Inferior parietal cortex (tissue), 1 donor: ENCODE results near the gene ARHGAP18.
A peak's percentile ranks its signal among the peaks of the same experiment; 100 is the strongest.

Experiments
- DNase-seq: peaks from one replicate; pipeline ENCODE4 v3.0.0-alpha.2; 2016; ENCODE audit errors: extremely low spot score

ARHGAP18 gene

DNA sequence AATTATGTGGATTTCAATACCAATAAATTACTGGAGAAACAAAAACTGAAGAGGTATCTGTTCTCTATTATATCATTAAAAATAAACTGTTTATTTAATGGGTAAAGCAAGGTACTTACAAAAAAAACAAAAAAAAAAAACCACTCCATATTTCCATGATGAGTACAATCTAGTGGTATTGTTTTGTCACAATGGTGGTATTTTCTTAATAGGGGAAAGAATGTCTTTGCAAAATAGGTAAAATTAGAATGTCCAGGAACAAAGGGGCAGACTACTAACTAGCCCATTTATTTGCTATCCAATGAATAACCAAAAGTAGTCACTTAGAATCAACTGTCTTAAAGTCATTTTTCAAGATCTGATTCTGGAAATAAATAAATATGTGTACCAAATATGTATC lies 92.0 kb downstream of the ARHGAP18 start:
- no peak for DNase-seq

DNA sequence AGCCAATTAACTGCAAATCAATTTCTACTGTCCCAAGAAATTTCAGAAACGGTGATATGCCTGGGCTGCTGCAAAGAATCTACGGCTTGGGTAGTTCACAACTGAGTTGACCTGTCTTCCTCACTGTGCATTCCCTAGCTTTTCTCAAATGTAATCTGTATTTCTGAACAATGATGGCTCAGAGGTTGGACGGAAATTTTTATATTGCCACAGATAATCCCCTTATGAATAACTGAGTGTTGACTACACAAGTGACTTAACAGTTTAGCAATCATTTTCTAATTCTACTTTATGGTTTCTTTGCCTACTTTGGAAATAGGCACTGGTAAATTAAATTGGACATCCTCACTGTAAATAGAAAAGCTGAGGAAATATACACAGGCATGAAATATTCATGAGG lies 94.5 kb downstream of the ARHGAP18 start:
- DNase-seq, result no peak

DNA sequence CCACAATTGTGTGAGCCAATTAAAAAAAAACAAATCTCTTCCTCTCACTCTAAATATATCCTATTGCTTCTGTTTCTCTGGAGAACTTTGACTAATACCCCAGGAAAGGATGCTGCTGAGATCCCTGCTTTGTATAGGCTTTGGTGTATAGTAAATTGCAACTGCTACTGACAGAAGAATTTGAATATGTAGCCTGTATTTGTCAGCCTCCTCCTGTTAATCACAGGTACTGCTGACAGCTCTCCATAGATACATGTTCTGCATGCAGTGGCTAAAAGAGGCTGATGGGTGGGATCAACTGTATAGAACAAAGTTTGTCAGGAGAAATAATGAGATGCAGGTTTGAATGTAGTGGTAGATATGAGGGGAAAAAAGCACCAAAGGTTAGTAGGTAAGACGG lies 95.0 kb downstream of the ARHGAP18 start:
- no peak for DNase-seq

DNA sequence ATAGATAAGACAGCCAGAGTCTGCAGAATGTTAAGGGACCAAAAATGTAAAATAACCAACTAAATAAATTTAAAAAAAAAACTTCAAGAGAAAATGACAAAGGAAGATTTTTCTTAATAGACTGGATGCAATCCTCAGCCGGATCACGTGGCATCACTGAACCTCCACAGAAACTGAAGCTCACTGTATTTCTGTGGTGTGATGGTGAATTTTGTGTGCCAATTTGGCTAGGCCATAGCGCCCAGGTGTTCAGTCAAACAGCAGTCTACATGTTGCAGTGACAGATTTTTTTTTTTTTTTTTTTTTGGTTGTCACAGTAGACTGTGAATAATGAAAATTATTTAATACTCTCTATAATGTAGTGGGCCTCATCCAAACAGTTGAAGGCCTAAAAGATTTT lies 95.5 kb downstream of the ARHGAP18 start:
- no peak for DNase-seq

DNA sequence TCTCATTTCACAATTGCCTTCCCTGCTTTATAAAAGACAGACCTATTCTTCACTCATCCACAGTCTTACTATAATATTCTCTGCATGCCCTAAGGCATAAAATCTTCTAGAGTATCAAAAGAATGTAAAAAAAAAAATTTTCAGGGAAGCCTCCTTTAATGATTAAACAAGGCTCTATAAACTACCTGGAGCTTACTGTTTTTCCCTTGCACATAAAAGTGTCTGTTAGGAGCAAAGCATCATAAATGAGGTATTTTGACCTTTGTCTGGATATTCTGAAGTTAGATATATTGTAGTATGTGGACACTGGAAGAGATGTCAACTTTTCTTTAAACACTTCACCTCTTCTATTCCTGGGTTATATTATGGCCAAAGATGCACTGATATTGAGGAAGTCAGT lies 97.5 kb downstream of the ARHGAP18 start:
- DNase-seq, result no peak

DNA sequence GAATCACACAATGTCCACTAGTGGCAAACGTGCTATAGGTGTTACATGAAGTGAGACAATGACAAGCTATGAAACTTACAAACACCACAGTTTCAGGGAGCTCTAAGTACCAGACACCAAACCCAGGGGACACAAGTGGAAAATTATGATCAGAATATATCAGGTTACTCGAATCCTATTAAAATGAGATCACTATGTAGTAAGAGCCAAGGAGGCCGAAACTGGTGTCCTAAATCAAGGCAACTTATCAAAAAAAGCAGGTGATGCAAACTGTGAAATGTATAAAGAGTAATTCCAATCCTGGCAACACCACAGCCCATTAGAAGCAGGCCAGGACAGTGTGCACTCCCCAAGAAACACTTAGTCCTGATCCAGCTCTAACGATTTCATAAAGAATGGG lies 100.3 kb downstream of the ARHGAP18 start:
- DNase-seq, result no peak

DNA sequence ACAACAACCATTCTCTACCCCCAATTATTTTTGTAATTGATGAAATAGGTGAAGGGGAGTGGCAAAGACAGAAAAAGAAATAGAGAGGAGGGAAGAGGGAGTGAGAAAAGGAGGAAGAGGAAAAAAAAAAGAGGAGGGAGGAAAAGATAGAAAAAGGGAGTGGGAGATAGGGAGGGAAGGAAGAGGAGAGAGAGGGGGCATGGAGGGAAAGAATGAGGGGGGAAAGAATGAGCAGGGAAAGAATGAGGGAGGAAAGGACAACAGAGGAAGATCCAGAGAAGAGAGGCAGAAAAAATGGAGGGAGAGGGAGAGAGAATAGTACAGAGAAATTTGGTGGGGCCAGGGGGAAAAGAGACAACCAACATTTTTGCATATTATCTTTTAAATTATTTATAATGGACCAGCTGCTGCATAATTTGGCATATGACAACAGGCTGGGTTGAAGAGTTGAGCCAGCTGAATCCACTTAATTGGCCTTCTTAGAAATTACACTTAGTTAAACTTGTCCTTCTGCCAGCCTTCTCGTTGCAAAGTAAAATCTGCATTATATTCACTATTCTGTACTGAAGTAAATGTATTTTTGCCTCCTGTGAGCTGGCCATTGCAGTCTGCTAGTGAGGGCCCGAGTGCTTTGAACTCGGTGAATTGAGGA lies 101.0 kb downstream of the ARHGAP18 start:
- no peak for DNase-seq

DNA sequence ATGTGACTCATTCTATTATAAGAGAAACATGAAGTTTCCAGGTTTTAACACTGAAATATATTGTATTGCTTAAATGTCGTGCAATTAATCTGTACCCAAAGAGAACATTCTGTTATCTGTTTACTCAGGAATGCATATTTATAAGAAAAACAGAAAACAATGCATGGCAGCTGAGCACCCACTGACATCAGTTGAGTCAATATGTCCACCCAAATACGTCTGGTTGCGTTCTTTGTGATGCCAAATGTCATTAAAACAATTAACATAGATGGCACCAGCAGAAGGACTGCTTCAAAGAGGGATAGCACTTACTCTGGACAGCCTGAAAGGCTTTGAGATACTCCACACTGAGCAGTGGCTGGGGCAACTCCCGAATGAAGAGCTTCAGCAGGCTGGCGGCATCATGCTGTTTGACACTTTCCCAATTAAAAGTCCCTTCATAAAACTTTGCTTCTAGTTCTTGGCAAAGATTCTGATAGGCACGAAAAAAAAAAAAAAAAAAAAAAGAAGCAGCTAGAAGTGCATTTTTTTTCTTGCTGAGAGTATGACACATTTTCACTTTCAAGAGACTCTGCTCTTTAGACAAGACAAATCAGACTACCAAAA lies 102.3 kb downstream of the ARHGAP18 start:
- no peak for DNase-seq

DNA sequence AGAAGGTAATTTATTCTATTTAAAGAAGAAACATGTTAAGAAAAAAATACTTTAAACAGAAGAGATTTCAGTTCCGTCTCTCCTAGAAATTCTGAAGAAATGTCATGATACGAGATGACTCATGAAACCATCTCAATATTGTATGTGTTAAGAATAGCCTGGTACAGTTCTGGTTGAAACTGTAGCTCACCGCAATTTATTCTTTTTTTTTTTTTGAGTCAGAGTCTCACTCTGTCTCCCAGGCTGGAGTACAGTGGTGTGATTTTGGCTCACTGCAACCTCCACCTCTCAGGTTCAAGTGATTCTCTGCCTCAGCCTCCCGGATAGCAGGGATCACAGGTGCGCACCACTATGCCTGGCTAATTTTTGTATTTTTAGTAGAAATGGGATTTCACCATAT lies 103.3 kb downstream of the ARHGAP18 start:
- DNase-seq, result no peak

DNA sequence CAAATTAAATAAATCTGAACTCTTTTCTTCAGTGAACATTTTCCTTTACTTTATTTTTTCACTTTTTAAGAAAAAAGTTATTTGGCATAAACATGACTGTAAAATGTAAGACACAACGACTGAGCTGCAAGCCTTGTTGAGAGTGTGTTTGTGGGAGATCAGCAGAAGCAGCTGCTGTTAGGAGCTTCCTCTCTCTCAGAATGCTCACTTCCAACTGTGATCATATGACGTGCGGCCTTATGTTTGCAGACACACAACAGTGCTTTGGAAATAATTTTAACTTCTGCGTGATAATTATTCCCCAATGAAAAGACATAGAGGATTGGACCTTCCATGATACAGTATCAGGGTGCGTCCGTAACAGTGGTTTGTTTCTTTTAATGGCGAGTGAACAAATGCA lies 104.0 kb downstream of the ARHGAP18 start:
- DNase-seq, result no peak

DNA sequence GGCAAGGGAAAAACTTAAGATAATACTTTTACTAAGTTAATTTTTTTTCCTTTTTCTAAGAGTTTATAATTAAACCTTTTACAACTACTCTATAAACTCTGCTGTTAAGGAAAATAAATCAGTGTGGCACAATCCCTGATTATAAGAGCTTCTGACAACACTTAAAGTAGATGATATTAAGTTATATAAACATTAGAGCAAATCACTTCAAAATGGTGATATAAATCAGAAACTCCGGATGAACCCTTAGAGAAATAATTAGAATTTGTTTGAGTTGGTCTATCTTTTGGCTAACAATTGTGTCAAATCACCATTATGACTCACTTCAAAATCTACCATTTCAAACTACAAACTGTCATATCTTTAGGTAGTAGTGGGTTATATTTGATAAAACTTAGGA lies 104.9 kb downstream of the ARHGAP18 start:
- no peak for DNase-seq

DNA sequence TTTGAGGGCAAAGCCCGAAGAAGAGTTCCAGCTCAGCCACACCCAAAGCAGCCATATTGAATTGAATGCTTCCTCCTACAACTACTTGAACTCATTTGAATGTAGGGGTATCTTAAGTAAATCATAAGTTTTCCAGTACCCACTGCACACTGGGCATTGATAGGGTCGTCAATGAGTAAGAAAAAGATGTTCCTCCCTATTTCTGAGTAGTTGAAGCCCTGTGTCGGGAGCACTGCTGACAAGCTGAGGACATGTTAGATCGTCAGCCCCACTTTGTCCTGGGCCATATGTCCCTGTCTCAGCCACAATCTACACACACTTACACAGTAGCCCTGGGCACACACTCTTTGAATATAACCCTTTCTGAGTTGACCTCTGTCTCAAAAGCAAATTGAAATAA lies 105.7 kb downstream of the ARHGAP18 start:
- DNase-seq, result no peak

DNA sequence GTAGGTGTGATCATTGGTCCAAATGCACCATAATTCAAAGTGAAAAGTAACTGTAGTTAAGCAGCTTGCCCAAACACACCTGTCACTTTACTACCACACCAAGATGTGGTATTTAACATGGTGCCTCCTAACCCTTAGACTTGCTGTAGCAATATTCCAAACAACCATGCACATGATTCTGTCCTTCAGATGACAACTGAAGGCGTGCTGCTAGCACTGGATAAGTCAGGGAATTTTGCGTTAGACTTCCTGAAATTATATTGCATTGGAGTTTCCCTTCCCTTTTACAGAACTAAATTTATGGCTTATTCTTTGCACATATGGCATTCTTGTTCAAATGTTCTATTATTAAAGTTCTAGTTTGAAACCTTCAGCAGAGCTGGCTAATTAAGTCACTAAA lies 106.2 kb downstream of the ARHGAP18 start:
- DNase-seq, result no peak

DNA sequence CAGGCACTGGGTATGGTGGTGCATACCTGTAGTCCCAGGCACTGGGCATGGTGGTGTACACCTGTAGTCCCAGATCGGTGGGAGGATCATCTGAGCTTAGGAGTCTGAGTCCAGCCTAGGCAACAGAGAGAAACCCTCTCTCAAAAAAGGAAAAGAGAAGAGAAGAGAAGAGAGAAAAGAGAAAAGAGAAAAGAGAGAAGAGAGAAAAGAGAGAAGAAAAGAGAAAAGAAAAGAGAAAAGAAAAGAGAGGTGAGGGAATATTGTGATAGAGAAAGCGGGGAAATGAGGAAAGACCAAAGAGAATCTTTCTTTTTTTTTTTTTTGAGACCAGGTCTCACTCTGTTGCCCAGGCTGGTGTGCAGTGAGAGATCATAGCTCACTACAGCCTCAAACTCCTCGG lies 108.7 kb downstream of the ARHGAP18 start:
- DNase-seq, result no peak

DNA sequence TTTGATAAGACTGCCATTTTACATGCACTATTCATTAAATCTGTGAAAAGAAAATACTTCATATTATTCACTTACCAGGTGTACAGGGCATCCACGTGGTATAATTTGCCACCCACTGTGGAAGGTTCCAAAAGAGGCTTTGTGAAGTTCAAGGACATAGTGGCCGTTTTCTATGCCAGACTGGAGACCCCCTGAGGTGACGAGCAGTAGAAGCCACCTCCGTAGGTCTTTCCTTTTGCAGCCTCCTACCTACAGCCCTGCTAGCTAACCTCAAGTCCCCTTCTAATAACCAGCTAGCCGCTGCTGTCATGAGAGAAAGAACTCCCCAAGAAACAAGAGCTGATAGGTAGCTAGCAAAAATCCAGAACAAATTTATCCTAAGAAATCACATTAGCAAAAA lies 110.5 kb downstream of the ARHGAP18 start:
- DNase-seq, result no peak

DNA sequence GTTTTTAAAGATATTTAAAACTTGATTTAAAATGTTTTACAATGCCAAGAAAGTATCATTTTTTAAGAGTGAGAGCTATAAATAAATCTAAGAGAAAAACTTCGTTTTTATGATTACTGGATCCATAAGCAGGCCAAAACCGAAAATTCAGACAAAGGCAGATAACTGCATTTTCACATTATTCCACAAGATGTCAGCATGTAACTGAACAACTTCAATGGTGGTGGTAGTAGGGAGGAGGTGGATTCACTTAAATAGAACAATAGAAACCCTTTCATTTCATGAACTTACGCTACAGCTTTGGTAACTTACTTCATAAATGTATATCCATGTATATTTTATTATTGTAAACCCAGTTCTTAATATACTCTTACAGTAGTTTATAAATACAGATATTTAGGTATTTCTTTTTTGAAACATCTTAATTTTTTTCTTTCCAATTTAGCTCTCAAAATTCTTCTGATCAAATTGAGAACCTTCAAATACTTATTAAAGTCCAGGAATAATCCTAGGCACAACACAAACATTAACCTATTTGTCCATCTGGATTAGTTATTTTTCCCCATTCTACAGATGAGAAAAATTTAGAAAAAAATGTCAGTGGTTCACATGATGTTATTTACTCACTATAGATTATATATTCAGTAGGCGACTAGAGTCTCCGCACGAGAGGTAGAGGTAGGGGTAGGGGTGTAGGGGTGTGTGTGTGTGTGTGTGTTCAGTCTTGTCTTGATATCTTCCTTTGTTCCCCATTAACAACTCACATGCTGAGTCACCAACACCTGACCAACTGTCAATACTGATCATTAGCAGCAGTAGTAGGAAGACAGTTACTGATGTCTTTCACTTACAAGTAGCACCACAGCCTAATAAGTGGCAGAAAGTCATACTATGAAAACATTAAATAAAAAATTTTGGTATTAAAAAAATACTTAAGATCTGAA lies 111.5 kb downstream of the ARHGAP18 start:
- peak; percentile 89 for DNase-seq

DNA sequence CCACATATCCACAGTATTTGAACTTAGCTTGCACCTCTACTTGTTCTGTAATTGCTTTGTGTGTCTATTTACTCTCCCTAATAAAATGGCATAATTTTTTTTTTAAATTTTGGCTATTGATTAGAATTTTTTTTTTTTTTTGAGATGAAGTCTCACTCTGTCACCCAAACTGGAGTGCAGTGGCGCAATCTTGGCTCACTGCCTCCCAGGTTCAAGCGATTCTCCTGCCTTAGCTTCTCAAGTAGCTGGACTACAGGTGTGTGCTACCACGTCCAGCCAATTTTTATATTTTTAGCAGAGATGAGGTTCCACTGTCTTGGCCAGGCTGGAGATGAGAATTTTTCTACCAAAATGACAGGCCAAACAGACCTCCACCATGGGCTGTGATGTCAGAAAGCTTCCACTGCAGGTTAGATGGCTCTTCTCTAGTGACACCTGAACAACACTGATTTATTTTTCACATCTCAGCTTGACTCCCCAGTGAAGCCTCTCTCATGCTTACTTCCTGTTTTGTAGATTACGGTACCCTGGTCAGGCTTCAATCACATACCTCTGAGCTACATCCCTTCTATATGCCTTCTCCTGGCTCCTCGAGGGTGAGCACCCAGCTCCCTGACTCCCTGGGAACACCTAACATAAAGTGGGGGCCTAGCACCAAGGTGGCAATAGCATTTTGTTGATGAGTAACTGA lies 112.8 kb downstream of the ARHGAP18 start:
- no peak for DNase-seq

DNA sequence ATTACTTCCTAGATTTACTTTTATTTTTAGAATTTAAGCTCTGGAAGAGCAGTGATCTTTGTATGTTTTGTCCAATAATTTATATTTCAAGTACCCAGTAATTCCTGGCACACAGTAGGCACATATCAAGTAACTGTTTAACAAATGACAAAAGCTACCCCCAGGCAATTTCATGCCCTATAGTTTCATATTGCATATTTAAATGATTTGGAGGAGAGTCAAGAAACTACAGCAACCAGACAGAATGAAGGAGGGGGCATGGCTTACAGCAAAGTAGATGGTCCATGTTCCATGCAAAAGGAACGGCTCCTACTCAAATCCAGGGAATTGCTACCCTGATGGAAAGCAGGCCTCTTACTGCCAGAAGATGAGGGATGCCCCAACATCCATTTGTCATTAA lies 113.5 kb downstream of the ARHGAP18 start:
- DNase-seq, result no peak

DNA sequence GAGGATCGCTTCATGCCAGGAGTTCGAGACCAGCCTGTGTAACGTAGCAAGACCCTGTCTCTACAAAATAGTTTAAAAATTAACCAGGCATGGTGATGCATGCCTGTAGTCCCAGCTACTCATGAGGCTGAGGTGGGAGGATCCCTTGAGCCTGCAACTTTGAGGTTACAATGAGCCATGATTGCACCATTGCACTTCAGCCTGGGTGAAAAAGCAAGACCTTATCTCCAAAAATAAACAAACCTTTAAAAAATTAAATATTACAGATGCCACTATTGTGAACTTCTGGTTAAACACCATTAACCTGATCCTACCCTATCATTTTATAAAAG lies 116.8 kb downstream of the ARHGAP18 start:
- no peak for DNase-seq

DNA sequence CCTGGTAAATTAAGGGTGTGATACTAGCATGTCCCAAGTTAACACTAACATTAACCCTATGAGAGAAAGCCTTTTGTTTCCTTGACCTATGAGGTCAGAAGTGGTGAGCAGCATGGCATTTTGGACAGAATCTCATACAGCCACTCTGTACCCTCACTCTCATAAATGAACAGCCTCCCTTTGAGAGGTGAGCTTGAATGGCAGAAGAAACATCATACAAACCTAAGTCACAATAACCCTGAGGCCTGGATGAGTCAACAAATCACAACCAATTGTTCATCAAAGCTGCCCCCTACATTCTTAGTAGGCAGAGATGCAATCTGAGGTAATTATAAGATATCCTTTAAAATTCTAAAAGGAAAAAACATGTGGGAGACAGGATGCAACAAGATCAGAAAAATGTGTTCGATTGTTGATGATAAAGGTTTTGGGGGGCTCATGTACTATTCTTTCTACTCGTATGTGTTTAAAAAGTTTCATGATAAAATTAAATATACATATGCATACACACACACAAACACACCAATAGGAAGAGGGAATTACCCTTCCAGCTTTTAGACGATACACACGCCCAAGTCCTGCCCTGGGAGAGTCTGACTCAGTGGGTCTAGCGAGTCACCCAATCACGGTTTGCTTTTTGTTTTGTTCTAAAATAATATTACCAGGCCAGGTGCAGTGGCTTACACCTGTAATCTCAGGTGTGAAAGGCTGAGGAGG lies 117.3 kb downstream of the ARHGAP18 start:
- no peak for DNase-seq

DNA sequence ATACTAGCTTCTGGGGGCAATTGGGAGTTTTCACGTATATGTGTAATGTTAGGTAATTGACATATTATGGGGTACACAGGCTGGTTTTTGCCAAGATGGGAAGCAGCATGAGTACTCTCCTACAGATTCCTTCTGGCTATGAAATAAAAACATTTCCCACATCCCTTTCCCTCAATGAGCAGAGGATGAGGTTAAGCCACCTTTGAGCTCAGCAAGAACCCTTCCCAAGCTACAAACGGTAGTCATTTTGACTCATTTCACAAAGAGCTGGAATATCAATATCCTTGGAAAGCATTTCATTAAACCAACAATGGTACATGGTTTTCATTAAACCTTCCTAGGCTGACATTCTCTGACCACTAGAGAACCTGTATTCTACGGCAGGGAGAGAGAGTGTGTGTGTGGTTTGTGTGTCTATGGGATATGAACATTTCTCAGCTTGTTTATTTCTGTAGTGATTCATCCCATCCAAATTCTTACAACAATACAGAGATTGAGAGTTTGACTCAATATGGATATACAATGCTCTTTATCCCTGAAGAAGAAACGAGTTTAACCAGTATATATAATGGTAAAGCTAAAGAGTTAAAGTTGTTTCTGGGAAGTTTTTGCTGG lies 119.5 kb downstream of the ARHGAP18 start:
- DNase-seq, result no peak
